DMS114 treated with DMSO at 0.1 percent for 48 hours (cell line): ENCODE measurements around the gene ERP44.
"Not testable (repeated sequence)": the region's sequence is repeated elsewhere in the genome, so short reads cannot be mapped to it uniquely, and the experiment has no call there.

Source experiments
- DNase-seq: peaks from one replicate; lab custom pipeline; 2025; ENCODE audit not compliant: unreplicated experiment; lab: John Stamatoyannopoulos, UW

The ERP44 gene

DNA sequence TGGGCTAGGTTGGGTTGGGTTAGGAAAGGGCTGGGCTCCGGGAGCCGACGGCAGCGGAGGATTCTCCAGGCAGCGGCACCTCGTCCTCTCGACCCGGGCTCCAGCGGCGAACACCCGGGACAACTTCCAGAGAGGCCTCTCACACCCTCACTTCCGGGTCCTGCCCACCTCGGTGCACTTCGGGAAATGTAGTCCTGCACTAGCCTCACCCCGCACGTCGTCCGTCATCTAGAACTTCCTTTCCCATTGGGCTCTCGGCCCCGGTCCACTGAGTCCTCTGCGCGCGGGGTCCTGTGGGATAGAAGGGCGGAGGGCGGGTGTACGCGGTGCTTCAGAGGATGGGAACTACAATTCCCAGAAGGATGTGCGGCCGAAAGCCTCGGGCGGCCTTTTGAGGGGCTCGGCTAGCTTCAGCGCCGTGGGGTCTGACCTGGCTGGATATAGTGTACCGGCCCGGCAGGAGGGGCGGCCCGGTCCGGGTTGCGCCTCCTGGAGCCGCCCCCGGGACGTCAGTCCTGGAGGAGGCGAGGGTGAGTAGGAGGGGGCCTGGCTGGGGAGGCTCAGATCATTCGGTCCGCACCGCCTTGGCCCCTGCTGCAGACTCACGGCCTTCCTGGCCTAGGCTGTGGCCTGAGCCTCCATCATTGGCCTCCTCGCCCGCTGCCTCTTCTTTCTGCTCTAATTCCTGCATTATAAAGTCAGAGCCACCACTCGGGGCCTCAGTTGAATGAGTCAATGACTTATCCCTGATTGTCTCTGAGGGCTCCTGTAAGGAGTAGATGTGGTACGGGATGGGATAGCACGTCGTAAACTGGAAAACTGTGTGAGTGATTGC is at the start of gene ERP44, which contains the start of gene INVS:
TSS of gene ERP44 (minus strand) at position 114 of the 835 bp plus-strand sequence. CDS start 160 bp downstream, outside the sequence.
TSS of gene INVS (plus strand) at position 357 of the 835 bp plus-strand sequence. CDS start 5,279 bp downstream, outside the sequence.
- peak; percentile 96 for DNase-seq

- not testable (repeated sequence) for DNase-seq
These were observed 47.2 kb upstream of the ERP44 start for GRCh38 chr9:100145976-100146375.

DNA sequence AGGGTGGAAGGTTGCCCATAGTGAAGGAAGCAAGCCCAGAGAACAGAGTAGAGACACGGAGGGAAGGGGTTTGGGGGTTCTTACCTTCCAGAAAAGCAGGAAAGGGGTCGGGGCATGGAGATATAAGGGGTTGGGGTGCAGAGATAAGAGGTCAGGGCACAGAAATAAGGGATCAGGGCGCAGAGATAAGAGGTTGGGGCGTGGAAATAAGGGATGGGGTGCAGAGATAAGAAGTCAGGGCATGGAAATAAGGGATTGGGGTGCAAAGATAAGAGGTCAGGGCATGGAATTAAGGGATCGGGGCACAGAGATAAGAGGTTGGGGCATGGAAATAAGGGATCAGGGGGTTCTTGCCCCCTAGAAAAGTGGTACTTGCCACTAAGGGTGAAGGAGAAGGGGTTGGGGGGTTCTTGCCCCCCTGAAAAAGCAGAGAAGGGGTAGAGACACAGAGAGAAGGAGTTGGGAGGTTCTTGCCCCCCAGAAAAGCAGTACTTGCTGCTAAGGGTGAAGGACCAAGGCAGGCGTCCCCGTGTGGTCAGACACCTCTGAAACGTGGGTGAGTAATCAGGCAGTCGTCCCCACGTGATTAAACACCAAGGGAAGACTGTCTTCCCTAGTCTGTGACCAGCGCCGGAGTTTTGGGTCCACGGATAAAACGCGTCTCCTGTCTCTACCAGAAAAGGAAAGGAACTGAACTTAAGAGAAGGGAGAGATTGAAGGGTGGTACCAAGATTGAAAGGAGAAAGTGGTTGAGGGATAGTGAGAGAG is 46.6 kb upstream of the ERP44 start:
- DNase-seq = not testable (repeated sequence)

- DNase-seq = not testable (repeated sequence)
These were observed 43.1 kb upstream of the ERP44 start for GRCh38 chr9:100141862-100142261.

DNA sequence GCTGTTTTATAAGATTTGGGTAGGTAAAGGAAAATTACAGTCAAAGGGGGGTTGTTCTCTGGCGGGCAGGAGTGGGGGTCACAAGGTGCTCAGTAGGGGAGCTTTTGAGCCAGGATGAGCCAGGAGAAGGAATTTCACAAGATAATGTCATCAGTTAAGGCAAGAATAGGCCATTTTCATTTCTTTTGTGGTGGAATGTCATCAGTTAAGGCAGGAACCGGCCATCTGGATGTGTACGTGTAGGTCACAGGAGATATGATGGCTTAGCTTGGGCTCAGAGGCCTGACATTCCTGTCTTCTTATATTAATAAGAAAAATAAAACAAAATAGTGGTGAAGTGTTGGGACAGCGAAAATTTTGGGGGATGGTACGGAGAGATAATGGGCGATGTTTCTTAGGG is 41.5 kb upstream of the ERP44 start:
- not testable (repeated sequence) for DNase-seq

GRCh38 chr9:100136799-100137198 is 38.0 kb upstream of the ERP44 start:
- DNase-seq = not testable (repeated sequence)

- DNase-seq = no peak
These were observed 35.9 kb upstream of the ERP44 start for GRCh38 chr9:100134731-100135130.

DNA sequence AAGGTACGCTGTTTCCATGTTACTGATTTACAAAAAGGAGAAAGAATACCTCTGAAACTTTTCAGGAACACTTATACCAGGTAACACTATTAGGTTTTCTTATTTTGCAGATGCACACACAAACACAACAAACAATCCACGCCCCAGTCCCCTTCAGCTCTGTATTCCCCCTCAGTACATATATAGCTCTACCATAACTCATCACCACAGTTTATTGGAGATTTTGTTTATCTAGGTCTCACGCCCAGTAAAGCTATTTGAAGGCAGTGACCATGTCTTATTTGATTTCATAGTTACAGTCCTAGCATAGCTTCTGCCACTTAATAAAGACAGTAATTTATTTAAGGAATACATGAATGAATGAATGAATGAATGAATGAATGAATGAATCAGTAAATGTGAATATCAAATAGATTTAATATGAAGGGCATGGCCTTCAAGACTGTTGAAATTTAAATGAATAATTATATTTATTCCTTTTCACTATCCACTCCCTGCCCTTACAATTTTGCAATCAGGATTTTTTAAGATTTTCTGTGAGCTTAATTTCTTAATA is 33.2 kb upstream of the ERP44 start:
- DNase-seq = no peak

DNA sequence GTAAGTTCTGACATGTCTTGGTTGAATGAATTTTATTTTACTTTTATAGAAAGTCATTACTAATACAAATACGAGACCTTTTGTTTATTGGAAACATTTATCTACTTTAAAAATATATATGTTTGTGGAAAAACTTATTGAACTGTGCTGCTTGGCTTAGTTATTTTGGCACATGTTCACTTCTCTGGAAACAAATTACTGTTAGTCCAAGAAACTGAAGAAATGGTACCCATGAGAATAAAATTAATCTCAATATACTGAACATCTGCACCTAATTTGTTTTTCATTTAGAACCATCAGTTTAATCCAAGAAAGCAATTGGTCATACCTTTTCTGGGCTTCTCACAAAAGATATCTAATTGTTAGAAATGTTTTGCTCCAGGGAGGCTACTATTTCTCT is 32.4 kb upstream of the ERP44 start:
- DNase-seq = no peak

GRCh38 chr9:100129772-100130171 is 31.0 kb upstream of the ERP44 start:
- DNase-seq = no peak

GRCh38 chr9:100126423-100126822 is 27.6 kb upstream of the ERP44 start:
- no peak for DNase-seq

DNA sequence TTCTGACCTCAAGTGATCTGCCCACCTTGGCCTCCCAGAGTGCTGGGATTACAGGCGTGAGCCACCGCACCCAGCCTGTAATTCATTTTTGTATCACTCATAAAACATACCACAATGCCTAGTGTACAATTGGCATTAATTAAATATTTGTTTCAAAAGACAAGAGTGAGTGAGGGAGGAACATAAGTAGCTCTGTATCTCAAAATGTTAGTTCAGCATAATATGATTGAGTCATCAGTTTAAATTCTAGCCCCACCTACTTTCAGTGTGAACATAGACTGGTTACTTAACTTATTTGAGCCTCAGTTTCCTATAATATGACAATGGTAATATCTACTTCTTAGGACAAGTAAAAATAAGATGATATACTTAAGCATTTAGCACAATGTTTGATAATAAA is 27.1 kb upstream of the ERP44 start:
- no peak for DNase-seq

DNA sequence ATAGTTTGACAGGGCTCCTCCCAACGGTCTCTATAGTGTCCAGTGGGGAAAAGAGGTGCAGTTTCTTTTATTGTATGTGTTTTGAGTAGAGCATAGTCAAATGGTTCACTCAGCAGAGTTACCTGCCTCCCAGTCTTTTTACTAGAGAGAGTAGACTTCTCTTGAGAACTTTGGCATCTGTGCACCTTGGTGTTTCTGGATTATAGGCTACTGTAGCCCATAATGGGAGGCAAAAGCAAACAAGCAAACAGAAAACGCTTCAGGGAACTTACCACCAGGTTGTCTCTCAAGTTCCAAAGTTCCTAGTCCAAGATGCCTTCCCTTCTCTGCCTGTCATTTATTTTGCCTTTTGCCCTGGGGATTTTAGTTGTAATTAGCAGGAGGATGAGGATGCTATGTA is 26.4 kb upstream of the ERP44 start:
- DNase-seq = no peak

GRCh38 chr9:100120286-100120685 is 21.5 kb upstream of the ERP44 start:
- DNase-seq = no peak

DNA sequence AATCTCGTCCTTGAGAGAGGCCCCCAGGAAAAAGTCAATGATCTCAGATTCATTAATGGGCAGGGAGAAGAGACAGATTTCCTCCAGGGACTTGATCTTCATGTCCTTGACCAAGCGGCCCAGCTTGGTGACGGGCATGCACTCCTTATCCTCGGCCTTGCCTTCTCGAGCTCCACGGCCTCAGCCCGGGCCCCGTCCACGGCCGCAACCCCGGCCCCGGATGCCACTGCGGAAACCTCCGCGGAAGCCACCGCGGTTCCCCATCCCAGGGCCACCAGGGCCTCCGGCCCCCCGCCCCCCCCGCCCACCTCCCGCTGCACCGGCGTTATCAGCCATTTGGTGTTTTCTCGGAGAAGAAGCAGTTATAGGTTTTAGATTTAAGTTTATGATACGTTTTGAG is 18.5 kb upstream of the ERP44 start:
- DNase-seq = no peak

- no peak for DNase-seq
These were observed 14.0 kb upstream of the ERP44 start for GRCh38 chr9:100112677-100113336.

DNA sequence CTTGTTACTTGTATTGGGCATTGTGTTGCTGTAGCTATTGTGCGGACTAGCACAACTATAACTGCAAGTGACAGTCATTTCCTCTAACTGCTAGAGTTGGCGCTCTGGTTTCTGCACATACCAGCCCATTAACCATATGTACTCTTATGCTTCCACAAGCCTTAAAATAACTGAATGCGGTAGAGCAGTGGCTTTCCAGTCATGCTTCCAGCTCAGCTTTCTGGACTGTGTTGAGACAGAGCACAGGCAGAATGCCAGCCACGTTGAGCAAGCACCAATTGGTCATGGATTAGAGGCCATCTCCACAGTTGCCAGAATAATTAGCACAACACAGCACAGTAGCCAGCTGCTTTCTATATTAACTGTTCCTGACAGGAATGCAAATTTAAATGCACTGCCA is 12.4 kb upstream of the ERP44 start:
- no peak for DNase-seq

GRCh38 chr9:100108559-100108958 is 9.8 kb upstream of the ERP44 start:
- no peak for DNase-seq

DNA sequence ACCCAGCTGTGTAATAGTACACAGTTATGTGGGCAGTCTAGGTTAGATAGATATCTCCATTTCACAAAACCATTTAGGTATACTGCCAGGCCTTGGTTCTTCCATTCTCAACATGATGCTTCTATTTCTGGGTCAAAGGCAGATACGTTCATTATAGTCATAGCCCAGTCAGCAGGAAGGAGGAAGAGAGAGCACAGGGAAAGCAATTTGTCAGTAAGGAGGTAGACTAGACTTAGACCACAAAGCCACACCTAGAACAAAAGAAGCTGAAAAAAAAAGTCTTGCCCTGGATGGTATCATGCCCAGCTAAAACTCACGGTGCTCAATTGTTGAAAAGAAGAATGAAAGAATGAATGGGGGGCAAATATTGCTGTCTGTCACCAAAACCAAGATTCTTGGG is 7.8 kb upstream of the ERP44 start:
- no peak for DNase-seq

DNA sequence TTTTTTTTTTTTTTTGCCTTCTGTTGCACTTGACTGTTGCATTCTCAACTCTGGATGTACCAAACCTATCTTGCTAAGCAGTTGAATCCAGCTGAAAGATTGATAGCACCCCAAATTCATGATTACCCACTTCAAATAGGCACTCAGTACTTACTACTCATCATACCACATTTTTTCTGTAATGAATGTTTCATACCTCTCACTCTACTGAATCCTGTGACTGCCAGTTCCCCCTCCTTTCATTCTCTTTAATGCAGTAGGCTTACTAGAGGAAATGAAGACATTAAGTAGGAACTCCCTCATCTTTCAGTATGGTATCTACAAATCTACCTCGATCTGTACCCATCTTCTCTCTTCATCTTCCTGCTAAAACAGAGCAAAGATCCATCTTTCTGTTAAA is 7.1 kb upstream of the ERP44 start:
- no peak for DNase-seq

DNA sequence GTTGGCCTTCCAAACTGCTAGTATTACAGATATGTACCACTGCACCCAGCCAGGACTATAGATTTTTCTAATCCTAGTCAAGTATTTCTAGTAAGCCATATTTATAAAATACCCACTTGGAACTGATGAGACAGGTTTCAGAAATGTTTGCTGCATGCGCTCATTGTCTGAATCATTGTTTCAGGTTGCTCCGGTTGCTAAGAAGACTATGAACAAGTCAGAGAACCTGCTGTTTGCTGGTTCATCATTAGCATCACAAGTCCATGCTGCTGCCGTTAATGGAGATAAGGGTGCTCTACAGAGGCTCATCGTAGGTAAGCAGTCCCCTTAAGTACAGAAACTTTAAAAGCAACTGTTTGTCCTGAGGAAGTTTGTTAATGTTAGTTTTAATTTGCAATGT is 5.5 kb upstream of the ERP44 start:
- DNase-seq = no peak
